ENCODE data around the gene MVD. TPM values are rescaled to one million over a fixed set of nuclear protein-coding genes. Genes with fewer than 3 reads are reported as not detected.

MVD gene
- total RNA-seq, 4 donors from 2014 or later: 52.7 to 134 (median 71.4) TPM

DNA sequence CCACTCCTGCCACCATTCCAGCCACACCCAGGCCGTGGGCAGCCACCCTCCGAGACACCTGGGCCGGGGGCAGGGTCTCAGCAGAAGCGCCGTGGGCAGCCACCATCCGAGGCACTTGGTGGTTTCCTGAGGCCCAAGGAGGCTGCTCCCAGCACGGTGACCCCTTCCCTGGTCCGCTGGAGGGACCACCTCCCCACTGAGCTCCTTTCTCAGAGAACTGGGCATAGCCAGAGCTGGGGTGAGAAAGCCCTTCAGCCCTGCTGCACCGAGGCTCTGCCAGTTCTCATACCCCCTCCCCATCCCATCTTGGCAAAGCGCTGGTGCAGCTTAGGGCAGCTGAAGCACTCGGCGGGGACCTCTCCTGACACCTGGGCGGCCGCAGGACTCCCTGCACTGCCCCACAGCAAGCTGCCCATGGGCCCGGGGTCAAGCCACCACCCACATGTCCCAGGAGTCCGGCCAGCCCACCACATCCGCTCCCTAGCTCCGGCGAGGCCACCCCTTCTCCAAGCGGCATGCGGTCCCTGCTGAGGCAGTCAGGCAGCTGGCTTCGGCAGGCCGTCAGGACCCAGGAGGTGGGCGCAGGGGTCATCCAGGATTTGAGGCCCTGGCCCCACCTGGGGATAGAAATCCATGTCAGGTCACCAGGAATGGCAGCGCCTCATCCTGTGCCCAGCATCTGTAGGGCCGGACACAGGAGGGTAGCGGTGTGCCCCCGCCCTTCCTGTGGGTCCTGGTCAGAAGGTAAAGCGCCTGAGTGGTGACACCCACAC lies 10.7 kb downstream of the MVD start:
- Histone ChIP-seq H3K27me3 (no peaks in the 10 kb centered on the region), H3K4me3 (no peak overlapping the region), H3K27ac (peak overlapping the region; percentile 78 to 91 (median 82)), H3K36me3 (peaks cover 0 to 56% (median 5%) of the 10 kb centered on the region in 3 donors), H3K9me3 (no peaks in the 10 kb centered on the region), H3K4me1 (peaks cover 7 to 32% (median 21%) of the 10 kb centered on the region in 3 donors)
- intact Hi-C loops (cut with DNase I): no loop called here
- 73 to 93% methylated on average over 3 to 5 of the region's 29 CpGs for WGBS, 2 donors
- no peak for TF ChIP-seq POLR2A (IDR thresholded peaks at IDR 0.05)
- TF ChIP-seq, protein P1, sequence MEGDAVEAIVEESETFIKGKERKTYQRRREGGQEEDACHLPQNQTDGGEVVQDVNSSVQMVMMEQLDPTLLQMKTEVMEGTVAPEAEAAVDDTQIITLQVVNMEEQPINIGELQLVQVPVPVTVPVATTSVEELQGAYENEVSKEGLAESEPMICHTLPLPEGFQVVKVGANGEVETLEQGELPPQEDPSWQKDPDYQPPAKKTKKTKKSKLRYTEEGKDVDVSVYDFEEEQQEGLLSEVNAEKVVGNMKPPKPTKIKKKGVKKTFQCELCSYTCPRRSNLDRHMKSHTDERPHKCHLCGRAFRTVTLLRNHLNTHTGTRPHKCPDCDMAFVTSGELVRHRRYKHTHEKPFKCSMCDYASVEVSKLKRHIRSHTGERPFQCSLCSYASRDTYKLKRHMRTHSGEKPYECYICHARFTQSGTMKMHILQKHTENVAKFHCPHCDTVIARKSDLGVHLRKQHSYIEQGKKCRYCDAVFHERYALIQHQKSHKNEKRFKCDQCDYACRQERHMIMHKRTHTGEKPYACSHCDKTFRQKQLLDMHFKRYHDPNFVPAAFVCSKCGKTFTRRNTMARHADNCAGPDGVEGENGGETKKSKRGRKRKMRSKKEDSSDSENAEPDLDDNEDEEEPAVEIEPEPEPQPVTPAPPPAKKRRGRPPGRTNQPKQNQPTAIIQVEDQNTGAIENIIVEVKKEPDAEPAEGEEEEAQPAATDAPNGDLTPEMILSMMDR (IDR thresholded peaks at IDR 0.05): no peak
- DNase-seq: no peak

DNA sequence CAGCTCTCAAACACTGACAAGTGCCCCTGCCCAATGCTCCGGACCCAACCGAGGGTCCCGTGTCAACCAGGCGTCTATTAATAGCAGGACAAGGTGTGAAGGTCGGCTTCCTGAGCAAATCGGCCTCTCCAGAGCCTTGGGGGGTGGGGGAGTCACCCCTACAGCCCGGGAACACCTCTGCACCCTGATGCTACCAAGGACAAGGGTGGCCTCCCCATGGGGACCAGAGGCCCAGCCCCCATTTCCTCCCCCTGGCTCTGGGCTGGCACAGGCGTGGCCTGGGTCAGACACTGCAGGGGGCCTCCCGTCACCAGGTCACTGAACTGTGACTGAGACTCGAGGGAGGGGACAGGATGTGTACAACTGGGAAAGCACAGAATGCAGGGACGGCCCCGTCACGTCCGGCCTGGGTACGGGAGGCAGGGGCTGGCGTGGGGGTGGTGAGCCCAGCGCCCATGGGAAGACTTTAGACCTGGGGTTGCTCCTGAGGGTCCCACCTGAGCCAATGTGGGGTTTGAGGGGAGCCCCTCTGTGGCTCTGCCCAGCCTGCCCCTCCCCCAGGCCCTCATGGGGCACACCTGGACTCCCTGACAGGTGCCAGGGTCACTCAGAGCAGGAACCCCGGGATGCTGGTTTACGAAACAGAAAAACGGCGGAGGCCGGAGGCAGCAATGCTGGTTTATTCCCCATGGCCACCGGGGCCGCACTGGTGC lies 11.5 kb downstream of the MVD start:
- peak overlapping the region; percentile 71 to 96 (median 72) for H3K4me3 ChIP-seq
- peak overlapping the region; percentile 78 to 91 (median 82) for H3K27ac ChIP-seq
- H3K4me1 ChIP-seq: peaks cover 7 to 32% (median 21%) of the 10 kb centered on the region in 3 donors
- TF ChIP-seq, protein P1 (IDR thresholded peaks at IDR 0.05): peak in 1 of 6 experiments; percentile 14
- TF ChIP-seq POLR2A (IDR thresholded peaks at IDR 0.05): peak in 1 of 4 donors; percentile 37
- H3K36me3 ChIP-seq: peaks cover 0 to 49% (median 5%) of the 10 kb centered on the region in 3 donors
- H3K27me3 ChIP-seq: no peaks in the 10 kb centered on the region
- peak; percentile 68 for DNase-seq
- WGBS, 2 donors: 30 to 49% methylated on average over 10 to 15 of the region's 24 CpGs
- intact Hi-C loops (cut with DNase I): no loop called here
- no peaks in the 10 kb centered on the region for H3K9me3 ChIP-seq

- no peak for DNase-seq
- Histone ChIP-seq H3K9me3 (no peaks in the 10 kb centered on the region), H3K27me3 (no peaks in the 10 kb centered on the region), H3K4me1 (peaks cover 7 to 32% (median 21%) of the 10 kb centered on the region in 3 donors), H3K27ac (peak within 1 kb of the TSS; percentile 78 to 91 (median 82)), H3K36me3 (peaks cover 0 to 49% (median 5%) of the 10 kb centered on the region in 3 donors), H3K4me3 (peak within 1 kb of the TSS; percentile 71 to 96 (median 72))
- no CpG with 5 or more reads among the region's 41 CpGs for WGBS, 2 donors
- intact Hi-C loops (cut with DNase I): no loop called here
- TF ChIP-seq, protein P1 (IDR thresholded peaks at IDR 0.05): no peak
- TF ChIP-seq POLR2A (IDR thresholded peaks at IDR 0.05): peak in 2 of 4 donors; percentile 48 to 56
Measured at GRCh38 chr16:88650749-88651275, 12.1 kb downstream of the MVD start, which contains the start of gene CYBA. Gene CYBA, minus strand, starts transcription at chr16:88651053. Its CDS starts 40 bp downstream, at chr16:88651013.

- intact Hi-C loops (cut with DNase I): no loop called here
- 41 to 68% methylated on average over 5 to 10 of the region's 37 CpGs for WGBS, 2 donors
- peak overlapping the region; percentile 71 to 96 (median 72) for H3K4me3 ChIP-seq
- H3K4me1 ChIP-seq: peaks cover 7 to 32% (median 21%) of the 10 kb centered on the region in 3 donors
- H3K9me3 ChIP-seq: no peaks in the 10 kb centered on the region
- peaks cover 0 to 47% (median 5%) of the 10 kb centered on the region in 3 donors for H3K36me3 ChIP-seq
- peak overlapping the region; percentile 78 to 91 (median 82) for H3K27ac ChIP-seq
- no peak for TF ChIP-seq POLR2A (IDR thresholded peaks at IDR 0.05)
- TF ChIP-seq, protein P1 (IDR thresholded peaks at IDR 0.05): peak in 1 of 6 experiments; percentile 5
- H3K27me3 ChIP-seq: no peaks in the 10 kb centered on the region
- DNase-seq: no peak
Measured at GRCh38 chr16:88649924-88650748, 12.8 kb downstream of the MVD start.

Data from esophagus squamous epithelium (tissue), 5 donors.